Smooth muscle cell (in vitro differentiated cells): ENCODE measurements around the gene COG6. TPM values are rescaled to one million over a fixed set of nuclear protein-coding genes. Genes with fewer than 3 reads are reported as not detected.
A peak's percentile ranks its signal among the peaks of the same experiment; 100 is the strongest.

Experiments
- DNase-seq: peaks from one replicate; lab custom pipeline; 2025; ENCODE audit not compliant: unreplicated experiment; lab: John Stamatoyannopoulos, UW
- H2AFZ ChIP-seq: fragments of 200-600 bp; sonication (generic); 2 replicates; pipeline ENCODE4 v1.6.0; 2016; ENCODE audit warnings: antibody characterized with exemption, low read depth, mild to moderate bottlenecking
- H3F3A ChIP-seq: fragments of 200-600 bp; sonication (generic); 2 replicates; pipeline ENCODE4 v1.6.0; 2017; ENCODE audit warnings: antibody characterized with exemption, low read depth
- H3K27ac ChIP-seq: fragments of 200-600 bp; sonication (generic); 2 replicates; pipeline ENCODE4 v1.5.1; 2016; ENCODE audit warnings: low read depth, mild to moderate bottlenecking
- H3K27me3 ChIP-seq: fragments of 200-600 bp; sonication (generic); 2 replicates; pipeline ENCODE4 v1.6.1; 2016; ENCODE audit warnings: low read depth, mild to moderate bottlenecking
- H3K36me3 ChIP-seq: fragments of 200-600 bp; sonication (generic); 2 replicates; pipeline ENCODE4 v1.5.1; 2016; ENCODE audit warnings: low read depth
- H3K4me1 ChIP-seq: fragments of 200-600 bp; sonication (generic); 2 replicates; pipeline ENCODE4 v1.5.1; 2016; ENCODE audit warnings: low read depth
- H3K4me2 ChIP-seq: fragments of 200-600 bp; sonication (generic); 2 replicates; pipeline ENCODE4 v1.6.0; 2016; ENCODE audit warnings: mild to moderate bottlenecking
- H3K4me3 ChIP-seq: fragments of 200-600 bp; sonication (generic); 2 replicates; pipeline ENCODE4 v1.5.1; 2016; ENCODE audit warnings: mild to moderate bottlenecking
- H3K79me2 ChIP-seq: fragments of 200-600 bp; sonication (generic); 2 replicates; pipeline ENCODE4 v1.6.0; 2016; ENCODE audit warnings: low read depth, mild to moderate bottlenecking
- H3K9ac ChIP-seq: fragments of 200-600 bp; sonication (generic); 2 replicates; pipeline ENCODE4 v1.6.0; 2016; ENCODE audit warnings: low read depth
- H3K9me3 ChIP-seq: fragments of 200-600 bp; sonication (generic); replicated peaks from 2 replicates; pipeline ENCODE4 v1.5.1; 2016; ENCODE audit warnings: low read depth
- H4K20me1 ChIP-seq: fragments of 200-600 bp; sonication (generic); 2 replicates; pipeline ENCODE4 v1.6.0; 2016; ENCODE audit warnings: low read depth
- CTCF ChIP-seq: fragments of 200-600 bp; sonication (generic); IDR thresholded peaks from 2 replicates; pipeline ENCODE4 v1.5.1; 2017; ENCODE audit warnings: borderline replicate concordance, mild to moderate bottlenecking, antibody characterized with exemption; ENCODE audit not compliant: insufficient read depth, poor library complexity, severe bottlenecking
- WGBS: methylation state at CpG from one replicate; pipeline ENCODE4 v1.1.7; 2016; ENCODE audit warnings: low lambda C conversion rate; 5-methylcytosine and 5-hydroxymethylcytosine counted together
- polyA plus RNA-seq: library from polyadenylated mRNA; unstranded; fragments of >200 nt; fragmentation: Nextera tagmentation; extraction: Ambion mirVana; gene quantifications from 2 replicates; pipeline ENCODE4 v1.2.1, GENCODE V29; 2016
- total RNA-seq: library from RNA; depleted of rRNA; stranded (reverse); fragments of >200 nt; gene quantifications from 2 replicates; pipeline ENCODE4 v1.2.3, GENCODE V29; 2014

Gene COG6
- total and polyA plus RNA-seq, 2 experiments from 2014 or later, result 42.9 to 84.8 TPM

GRCh38 chr13:39641645-39642044, 13.8 kb upstream of the COG6 start:
- Histone ChIP-seq H3K79me2 (no peaks in the 10 kb centered on the region), H3K4me2 (no peak overlapping the region), H3K27ac (no peak overlapping the region), H3F3A (no peaks in the 10 kb centered on the region), H2AFZ (no peak overlapping the region), H3K4me3 (no peak overlapping the region), H3K9ac (no peak overlapping the region), H3K9me3 (no peaks in the 10 kb centered on the region), H3K36me3 (no peaks in the 10 kb centered on the region), H4K20me1 (no peaks in the 10 kb centered on the region), H3K27me3 (no peaks in the 10 kb centered on the region), H3K4me1 (no peaks in the 10 kb centered on the region)
- DNase-seq, result no peak
- 96% methylated on average over 1 of the region's 1 CpG for WGBS
- TF ChIP-seq CTCF, result no peak

- Histone ChIP-seq H3K27me3 (no peaks in the 10 kb centered on the region), H3K4me3 (no peak overlapping the region), H3K27ac (no peak overlapping the region), H3K4me2 (no peak overlapping the region), H4K20me1 (no peaks in the 10 kb centered on the region), H3K36me3 (no peaks in the 10 kb centered on the region), H3K9me3 (no peaks in the 10 kb centered on the region), H3K4me1 (no peaks in the 10 kb centered on the region), H2AFZ (no peak overlapping the region), H3K79me2 (no peaks in the 10 kb centered on the region), H3F3A (no peaks in the 10 kb centered on the region), H3K9ac (no peak overlapping the region)
- WGBS, result 84% methylated on average over 4 of the region's 4 CpGs
- TF ChIP-seq CTCF, result no peak
- no peak for DNase-seq
Observed at GRCh38 chr13:39646122-39646521, 9.3 kb upstream of the COG6 start.

- Histone ChIP-seq H3K4me2 (peak overlapping the region; percentile 91), H3F3A (no peaks in the 10 kb centered on the region), H3K36me3 (no peaks in the 10 kb centered on the region), H3K9me3 (no peaks in the 10 kb centered on the region), H2AFZ (peak overlapping the region; percentile 90), H3K9ac (peak overlapping the region; percentile 78), H3K4me3 (peak overlapping the region; percentile 88), H3K27ac (no peak overlapping the region), H3K27me3 (no peaks in the 10 kb centered on the region), H3K79me2 (peaks cover 43% of the 10 kb centered on the region), H3K4me1 (peaks cover 5% of the 10 kb centered on the region), H4K20me1 (peaks cover 37% of the 10 kb centered on the region)
- DNase-seq, result no peak
- no peak for TF ChIP-seq CTCF
- 4% methylated on average over 2 of the region's 2 CpGs for WGBS
Observed at GRCh38 chr13:39655041-39655568, 357 bp upstream of the COG6 start.

GRCh38 chr13:39656325-39656677, 839 bp downstream of the COG6 start:
- Histone ChIP-seq H3K27ac (no peak overlapping the region), H3K9ac (peak overlapping the region; percentile 78), H3F3A (no peaks in the 10 kb centered on the region), H3K27me3 (no peaks in the 10 kb centered on the region), H3K79me2 (peaks cover 45% of the 10 kb centered on the region), H3K4me3 (peak overlapping the region; percentile 88), H3K4me1 (peaks cover 5% of the 10 kb centered on the region), H2AFZ (peak overlapping the region; percentile 90), H3K36me3 (peaks cover 9% of the 10 kb centered on the region), H4K20me1 (peaks cover 38% of the 10 kb centered on the region), H3K4me2 (peak overlapping the region; percentile 91), H3K9me3 (no peaks in the 10 kb centered on the region)
- DNase-seq, result no peak
- 19% methylated on average over 7 of the region's 7 CpGs for WGBS
- TF ChIP-seq CTCF, result no peak
